ENCODE data around the gene SLC2A4RG. TPM values are rescaled to one million over a fixed set of nuclear protein-coding genes. Genes with fewer than 3 reads are reported as not detected.

SLC2A4RG gene
- total and polyA plus RNA-seq, 2 of the 13 experiments (the other 11 are each of a cell fraction or from before 2014, with no cell fraction given) = 91.4 to 95.9 TPM

GRCh38 chr20:63739130-63740069 is at the start of gene SLC2A4RG (continued):
- peak; percentile 83 for TF ChIP-seq ZBTB43 (CRISPR knock-in tag; conservative IDR thresholded peaks at IDR 0.05)
- no peak; the same call in 1 of the 2 replicates for TF ChIP-seq KDM5B (CRISPR knock-in tag; IDR thresholded peaks at IDR 0.05; ENCODE audit: borderline replicate concordance)
- peak; percentile 90 for TF ChIP-seq XRCC5 (optimal IDR thresholded peaks at IDR 0.05; ENCODE audit: low read length)
- TF ChIP-seq PHB2 (IDR thresholded peaks at IDR 0.05; ENCODE audit: partially characterized antibody) = no peak
- peak; percentile 89; the same call in 1 of the 2 replicates for TF ChIP-seq KDM4B (CRISPR knock-in tag; IDR thresholded peaks at IDR 0.05)
- TF ChIP-seq ADNP (CRISPR knock-in tag; IDR thresholded peaks at IDR 0.05) = no peak
- TF ChIP-seq ZNF331 (CRISPR knock-in tag; IDR thresholded peaks at IDR 0.05) = peak; percentile 97
- peak; percentile 77 for TF ChIP-seq POLR2AphosphoS5 (IDR thresholded peaks at IDR 0.05; ENCODE audit: low read depth, low read length)
- peak; percentile 53; the same call in 1 of the 2 replicates for TF ChIP-seq ZBTB21 (CRISPR knock-in tag; IDR thresholded peaks at IDR 0.05)
- TF ChIP-seq ZNF724P (CRISPR knock-in tag; IDR thresholded peaks at IDR 0.05; ENCODE audit: borderline replicate concordance) = no peak
- no peak; the same call in 1 of the 2 replicates for TF ChIP-seq ZNF362 (CRISPR knock-in tag; IDR thresholded peaks at IDR 0.05; ENCODE audit: borderline replicate concordance)
- peak; percentile 72; the same call in 1 of the 2 replicates for TF ChIP-seq ZBTB44 (CRISPR knock-in tag; IDR thresholded peaks at IDR 0.05)
- TF ChIP-seq CHD2 (IDR thresholded peaks at IDR 0.05; ENCODE audit: low read depth, low read length) = no peak
- TF ChIP-seq KLF13 (CRISPR knock-in tag; IDR thresholded peaks at IDR 0.05) = 0 out of 2 replicates have a peak, but pooled peaks have one; percentile 41
- peak; percentile 99 for TF ChIP-seq ZNF746 (CRISPR knock-in tag; IDR thresholded peaks at IDR 0.05)
- peak; percentile 87 for TF ChIP-seq HDAC2 (CRISPR knock-in tag; IDR thresholded peaks at IDR 0.05)
- TF ChIP-seq ARID5B (CRISPR knock-in tag; IDR thresholded peaks at IDR 0.05) = peak; percentile 81
- TF ChIP-seq CBX1 (IDR thresholded peaks at IDR 0.05; ENCODE audit: low read depth) = no peak
- peak; percentile 68; the same call in 1 of the 2 replicates for TF ChIP-seq KDM6A (CRISPR knock-in tag; IDR thresholded peaks at IDR 0.05; ENCODE audit: low read depth)
- no peak for TF ChIP-seq CCAR2 (optimal IDR thresholded peaks at IDR 0.05; ENCODE audit: low read depth, low read length)

Data from HepG2 (cell line).